ENCODE data around the gene CLDN25. TPM values are rescaled to one million over a fixed set of nuclear protein-coding genes. Genes with fewer than 3 reads are reported as not detected.

CLDN25 gene
- total and polyA plus RNA-seq, 2 experiments from 2014 or later, result not detected

DNA sequence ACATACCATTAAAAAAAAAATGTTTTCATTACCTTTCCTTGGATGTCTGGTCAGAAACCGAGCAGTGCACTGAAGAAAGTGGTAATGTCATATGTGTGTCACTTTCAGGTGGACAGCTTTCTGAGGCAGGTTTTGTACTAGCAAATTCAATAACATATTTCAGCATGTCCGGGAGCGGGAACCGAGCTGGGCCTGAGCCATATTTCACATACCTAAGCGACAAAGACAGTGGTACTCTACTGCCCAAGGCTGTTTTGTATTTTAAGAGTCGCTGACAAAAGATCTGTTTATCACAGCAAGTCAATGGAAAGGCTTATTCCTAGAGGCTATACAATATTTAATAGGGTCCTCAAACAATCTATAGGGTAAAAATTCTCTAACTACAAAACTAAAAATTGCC, 38.0 kb downstream of the CLDN25 start (continued):
- TF ChIP-seq, protein P1, sequence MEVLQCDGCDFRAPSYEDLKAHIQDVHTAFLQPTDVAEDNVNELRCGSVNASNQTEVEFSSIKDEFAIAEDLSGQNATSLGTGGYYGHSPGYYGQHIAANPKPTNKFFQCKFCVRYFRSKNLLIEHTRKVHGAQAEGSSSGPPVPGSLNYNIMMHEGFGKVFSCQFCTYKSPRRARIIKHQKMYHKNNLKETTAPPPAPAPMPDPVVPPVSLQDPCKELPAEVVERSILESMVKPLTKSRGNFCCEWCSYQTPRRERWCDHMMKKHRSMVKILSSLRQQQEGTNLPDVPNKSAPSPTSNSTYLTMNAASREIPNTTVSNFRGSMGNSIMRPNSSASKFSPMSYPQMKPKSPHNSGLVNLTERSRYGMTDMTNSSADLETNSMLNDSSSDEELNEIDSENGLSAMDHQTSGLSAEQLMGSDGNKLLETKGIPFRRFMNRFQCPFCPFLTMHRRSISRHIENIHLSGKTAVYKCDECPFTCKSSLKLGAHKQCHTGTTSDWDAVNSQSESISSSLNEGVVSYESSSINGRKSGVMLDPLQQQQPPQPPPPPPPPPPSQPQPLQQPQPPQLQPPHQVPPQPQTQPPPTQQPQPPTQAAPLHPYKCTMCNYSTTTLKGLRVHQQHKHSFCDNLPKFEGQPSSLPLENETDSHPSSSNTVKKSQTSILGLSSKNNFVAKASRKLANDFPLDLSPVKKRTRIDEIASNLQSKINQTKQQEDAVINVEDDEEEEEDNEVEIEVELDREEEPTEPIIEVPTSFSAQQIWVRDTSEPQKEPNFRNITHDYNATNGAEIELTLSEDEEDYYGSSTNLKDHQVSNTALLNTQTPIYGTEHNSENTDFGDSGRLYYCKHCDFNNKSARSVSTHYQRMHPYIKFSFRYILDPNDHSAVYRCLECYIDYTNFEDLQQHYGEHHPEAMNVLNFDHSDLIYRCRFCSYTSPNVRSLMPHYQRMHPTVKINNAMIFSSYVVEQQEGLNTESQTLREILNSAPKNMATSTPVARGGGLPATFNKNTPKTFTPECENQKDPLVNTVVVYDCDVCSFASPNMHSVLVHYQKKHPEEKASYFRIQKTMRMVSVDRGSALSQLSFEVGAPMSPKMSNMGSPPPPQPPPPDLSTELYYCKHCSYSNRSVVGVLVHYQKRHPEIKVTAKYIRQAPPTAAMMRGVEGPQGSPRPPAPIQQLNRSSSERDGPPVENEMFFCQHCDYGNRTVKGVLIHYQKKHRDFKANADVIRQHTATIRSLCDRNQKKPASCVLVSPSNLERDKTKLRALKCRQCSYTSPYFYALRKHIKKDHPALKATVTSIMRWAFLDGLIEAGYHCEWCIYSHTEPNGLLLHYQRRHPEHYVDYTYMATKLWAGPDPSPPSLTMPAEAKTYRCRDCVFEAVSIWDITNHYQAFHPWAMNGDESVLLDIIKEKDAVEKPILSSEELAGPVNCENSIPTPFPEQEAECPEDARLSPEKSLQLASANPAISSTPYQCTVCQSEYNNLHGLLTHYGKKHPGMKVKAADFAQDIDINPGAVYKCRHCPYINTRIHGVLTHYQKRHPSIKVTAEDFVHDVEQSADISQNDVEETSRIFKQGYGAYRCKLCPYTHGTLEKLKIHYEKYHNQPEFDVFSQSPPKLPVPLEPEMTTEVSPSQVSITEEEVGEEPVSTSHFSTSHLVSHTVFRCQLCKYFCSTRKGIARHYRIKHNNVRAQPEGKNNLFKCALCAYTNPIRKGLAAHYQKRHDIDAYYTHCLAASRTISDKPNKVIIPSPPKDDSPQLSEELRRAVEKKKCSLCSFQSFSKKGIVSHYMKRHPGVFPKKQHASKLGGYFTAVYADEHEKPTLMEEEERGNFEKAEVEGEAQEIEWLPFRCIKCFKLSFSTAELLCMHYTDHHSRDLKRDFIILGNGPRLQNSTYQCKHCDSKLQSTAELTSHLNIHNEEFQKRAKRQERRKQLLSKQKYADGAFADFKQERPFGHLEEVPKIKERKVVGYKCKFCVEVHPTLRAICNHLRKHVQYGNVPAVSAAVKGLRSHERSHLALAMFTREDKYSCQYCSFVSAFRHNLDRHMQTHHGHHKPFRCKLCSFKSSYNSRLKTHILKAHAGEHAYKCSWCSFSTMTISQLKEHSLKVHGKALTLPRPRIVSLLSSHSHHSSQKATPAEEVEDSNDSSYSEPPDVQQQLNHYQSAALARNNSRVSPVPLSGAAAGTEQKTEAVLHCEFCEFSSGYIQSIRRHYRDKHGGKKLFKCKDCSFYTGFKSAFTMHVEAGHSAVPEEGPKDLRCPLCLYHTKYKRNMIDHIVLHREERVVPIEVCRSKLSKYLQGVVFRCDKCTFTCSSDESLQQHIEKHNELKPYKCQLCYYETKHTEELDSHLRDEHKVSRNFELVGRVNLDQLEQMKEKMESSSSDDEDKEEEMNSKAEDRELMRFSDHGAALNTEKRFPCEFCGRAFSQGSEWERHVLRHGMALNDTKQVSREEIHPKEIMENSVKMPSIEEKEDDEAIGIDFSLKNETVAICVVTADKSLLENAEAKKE (CRISPR knock-in tag; IDR thresholded peaks at IDR 0.05), result no peak
- no peak for TF ChIP-seq ZNF114 (CRISPR knock-in tag; IDR thresholded peaks at IDR 0.05)
- TF ChIP-seq, protein P2, sequence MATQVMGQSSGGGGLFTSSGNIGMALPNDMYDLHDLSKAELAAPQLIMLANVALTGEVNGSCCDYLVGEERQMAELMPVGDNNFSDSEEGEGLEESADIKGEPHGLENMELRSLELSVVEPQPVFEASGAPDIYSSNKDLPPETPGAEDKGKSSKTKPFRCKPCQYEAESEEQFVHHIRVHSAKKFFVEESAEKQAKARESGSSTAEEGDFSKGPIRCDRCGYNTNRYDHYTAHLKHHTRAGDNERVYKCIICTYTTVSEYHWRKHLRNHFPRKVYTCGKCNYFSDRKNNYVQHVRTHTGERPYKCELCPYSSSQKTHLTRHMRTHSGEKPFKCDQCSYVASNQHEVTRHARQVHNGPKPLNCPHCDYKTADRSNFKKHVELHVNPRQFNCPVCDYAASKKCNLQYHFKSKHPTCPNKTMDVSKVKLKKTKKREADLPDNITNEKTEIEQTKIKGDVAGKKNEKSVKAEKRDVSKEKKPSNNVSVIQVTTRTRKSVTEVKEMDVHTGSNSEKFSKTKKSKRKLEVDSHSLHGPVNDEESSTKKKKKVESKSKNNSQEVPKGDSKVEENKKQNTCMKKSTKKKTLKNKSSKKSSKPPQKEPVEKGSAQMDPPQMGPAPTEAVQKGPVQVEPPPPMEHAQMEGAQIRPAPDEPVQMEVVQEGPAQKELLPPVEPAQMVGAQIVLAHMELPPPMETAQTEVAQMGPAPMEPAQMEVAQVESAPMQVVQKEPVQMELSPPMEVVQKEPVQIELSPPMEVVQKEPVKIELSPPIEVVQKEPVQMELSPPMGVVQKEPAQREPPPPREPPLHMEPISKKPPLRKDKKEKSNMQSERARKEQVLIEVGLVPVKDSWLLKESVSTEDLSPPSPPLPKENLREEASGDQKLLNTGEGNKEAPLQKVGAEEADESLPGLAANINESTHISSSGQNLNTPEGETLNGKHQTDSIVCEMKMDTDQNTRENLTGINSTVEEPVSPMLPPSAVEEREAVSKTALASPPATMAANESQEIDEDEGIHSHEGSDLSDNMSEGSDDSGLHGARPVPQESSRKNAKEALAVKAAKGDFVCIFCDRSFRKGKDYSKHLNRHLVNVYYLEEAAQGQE (IDR thresholded peaks at IDR 0.05; ENCODE audit: unreplicated experiment), result no peak

DNA sequence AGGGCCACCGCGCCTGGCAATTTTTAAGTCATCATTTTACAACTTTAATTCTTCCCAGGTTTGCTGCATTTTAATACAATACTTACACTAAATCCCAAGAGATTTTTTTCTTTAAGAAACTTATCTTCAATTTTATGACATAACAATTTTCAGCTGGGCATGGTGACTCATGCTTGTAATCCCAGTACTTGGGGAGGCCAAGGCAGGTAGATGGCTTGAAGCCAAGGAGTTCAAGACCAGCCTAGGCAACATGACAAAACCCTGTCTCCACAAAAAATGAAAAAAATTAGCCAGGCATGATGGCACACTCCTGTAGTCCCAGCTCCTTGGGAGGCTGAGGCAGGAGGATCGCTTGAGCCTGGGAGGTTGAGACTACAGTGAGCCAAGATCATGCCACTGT, 38.8 kb downstream of the CLDN25 start:
- Histone ChIP-seq H3F3A (replicated peaks; ENCODE audit: low read depth) (0 out of 2 replicates have a peak, but pooled peaks cover 6% of the 10 kb centered on the region), H3K4me2 (no peak overlapping the region), H3K27ac (ENCODE audit: low read depth) (no peak overlapping the region), H2AFZ (no peak overlapping the region), H3K4me1 (ENCODE audit: insufficient read depth) (no peaks in the 10 kb centered on the region), H3K9me2 (ENCODE audit: insufficient read depth) (no peaks in the 10 kb centered on the region), H3K4me3 (no peak overlapping the region), H3K27me3 (ENCODE audit: insufficient read depth) (no peaks in the 10 kb centered on the region), H3K36me3 (ENCODE audit: insufficient read depth) (peaks cover 76% of the 10 kb centered on the region), H3K79me2 (replicated peaks; ENCODE audit: insufficient read depth) (peaks cover 14% of the 10 kb centered on the region; the same call in 1 of the 2 replicates), H4K20me1 (replicated peaks; ENCODE audit: insufficient read depth) (no peaks in the 10 kb centered on the region; the same call in 1 of the 2 replicates)
- no peaks in the 10 kb centered on the region for H3K9me3 Mint-ChIP-seq
- peaks cover 6% of the 10 kb centered on the region; the same call in 2 of the 3 replicates for H3K4me1 Mint-ChIP-seq
- DNase-seq (ENCODE audit: low spot score), result no peak
- no peak overlapping the region for H3K27ac Mint-ChIP-seq
- ATAC-seq, result no peak
- no peak overlapping the region for H3K4me3 Mint-ChIP-seq
- no peaks in the 10 kb centered on the region for H3K27me3 Mint-ChIP-seq (ENCODE audit: insufficient read depth, low read depth, poor library complexity)
- peaks cover 80% of the 10 kb centered on the region for H3K36me3 Mint-ChIP-seq (ENCODE audit: low read depth)
- TF ChIP-seq, protein P3, sequence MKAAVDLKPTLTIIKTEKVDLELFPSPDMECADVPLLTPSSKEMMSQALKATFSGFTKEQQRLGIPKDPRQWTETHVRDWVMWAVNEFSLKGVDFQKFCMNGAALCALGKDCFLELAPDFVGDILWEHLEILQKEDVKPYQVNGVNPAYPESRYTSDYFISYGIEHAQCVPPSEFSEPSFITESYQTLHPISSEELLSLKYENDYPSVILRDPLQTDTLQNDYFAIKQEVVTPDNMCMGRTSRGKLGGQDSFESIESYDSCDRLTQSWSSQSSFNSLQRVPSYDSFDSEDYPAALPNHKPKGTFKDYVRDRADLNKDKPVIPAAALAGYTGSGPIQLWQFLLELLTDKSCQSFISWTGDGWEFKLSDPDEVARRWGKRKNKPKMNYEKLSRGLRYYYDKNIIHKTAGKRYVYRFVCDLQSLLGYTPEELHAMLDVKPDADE (IDR thresholded peaks at IDR 0.05), result no peak
- TF ChIP-seq EZH2 (IDR thresholded peaks at IDR 0.05; ENCODE audit: low read depth, unreplicated experiment) (no peak), STAT1 (IDR thresholded peaks at IDR 0.05; ENCODE audit: unreplicated experiment) (no peak), POLR2AphosphoS5 (IDR thresholded peaks at IDR 0.05; ENCODE audit: low read depth) (no peak)

Data from GM23338 (cell line).